CD8-positive, alpha-beta memory T cell (primary cell): Measurements from ENCODE around the gene LAS1L. TPM values are rescaled to one million over a fixed set of nuclear protein-coding genes. Genes with fewer than 3 reads are reported as not detected.
"Not testable (repeated sequence)": the region's sequence is repeated elsewhere in the genome, so short reads cannot be mapped to it uniquely, and the experiment has no call there.

Experiments
- CTCF ChIA-PET: fragments of 350-600 bp; sonication (Branson Sonifier 250); formaldehyde crosslinking; loops from one replicate; lab custom pipeline; 2021; ENCODE audit warnings: antibody characterized with exemption; lab: Charles Lee
- POLR2A ChIA-PET: fragments of 350-600 bp; sonication (Branson Sonifier 250); formaldehyde crosslinking; loops from one replicate; lab custom pipeline; 2021; ENCODE audit warnings: antibody characterized with exemption; lab: Charles Lee
- DNase-seq, 5 donors: peaks; one replicate each; pipeline versions ENCODE4 v3.0.0 to v3.0.0-alpha.2; 2020 to 2022; ENCODE audit warnings: mixed read lengths in 1 of 5
- H3K27ac ChIP-seq: one replicate; pipeline ENCODE4 v1.7.0; 2013; ENCODE audit warnings: low read depth, mild to moderate bottlenecking, low read length, moderate library complexity
- H3K27me3 ChIP-seq: 2 replicates; pipeline ENCODE4 v1.7.0; 2013; ENCODE audit warnings: low read length, mild to moderate bottlenecking; ENCODE audit not compliant: insufficient read depth, poor library complexity, severe bottlenecking
- H3K36me3 ChIP-seq: 2 replicates; pipeline ENCODE4 v1.7.0; 2013; ENCODE audit warnings: mild to moderate bottlenecking, low read length, moderate library complexity; ENCODE audit not compliant: insufficient read depth
- H3K4me1 ChIP-seq: 2 replicates; pipeline ENCODE4 v1.7.0; 2013; ENCODE audit warnings: mild to moderate bottlenecking, low read length, moderate library complexity; ENCODE audit not compliant: insufficient read depth
- H3K4me3 ChIP-seq: 2 replicates; pipeline ENCODE4 v1.7.0; 2013; ENCODE audit warnings: mild to moderate bottlenecking, low read length
- H3K9me3 ChIP-seq: 2 replicates; pipeline ENCODE4 v1.7.0; 2013; ENCODE audit warnings: mild to moderate bottlenecking, low read length
- H3K27ac Mint-ChIP-seq, 8 donors: one replicate each; pipeline ENCODE4 v1.8.0; 2020 to 2021; ENCODE audit warnings: mixed read lengths in 8 of 8, mild to moderate bottlenecking in 6 of 8, inconsistent platforms in 3 of 8, moderate library complexity in 3 of 8
- H3K27me3 Mint-ChIP-seq, 2 donors: one replicate each; pipeline ENCODE4 v1.8.0; 2020 to 2021; ENCODE audit warnings: mixed read lengths in 2 of 2, mild to moderate bottlenecking in 1 of 2, moderate library complexity in 1 of 2
- H3K36me3 Mint-ChIP-seq, 3 donors: one replicate each; pipeline ENCODE4 v1.8.0; 2020 to 2021; ENCODE audit warnings: mixed read lengths in 3 of 3, inconsistent platforms in 1 of 3, mild to moderate bottlenecking in 1 of 3
- H3K4me1 Mint-ChIP-seq, 3 donors: one replicate each; pipeline ENCODE4 v1.8.0; 2020 to 2021; ENCODE audit warnings: mixed read lengths in 3 of 3, inconsistent platforms in 1 of 3, mild to moderate bottlenecking in 1 of 3
- H3K4me3 Mint-ChIP-seq, 7 donors: one replicate each; pipeline ENCODE4 v1.8.0; 2020 to 2021; ENCODE audit warnings: mixed read lengths in 7 of 7, mild to moderate bottlenecking in 6 of 7, moderate library complexity in 4 of 7, inconsistent platforms in 2 of 7
- H3K9me3 Mint-ChIP-seq, 5 donors: one replicate each; pipeline ENCODE4 v1.8.0; 2020 to 2022; ENCODE audit warnings: mixed read lengths in 5 of 5, mild to moderate bottlenecking in 3 of 5, moderate library complexity in 2 of 5, inconsistent platforms in 1 of 5
- polyA plus RNA-seq: library from polyadenylated mRNA; unstranded; fragments of 300-500 nt; fragmentation: Illumina TruSeq; gene quantifications from one replicate; pipeline ENCODE4 v1.2.3, GENCODE V29; 2021
- total RNA-seq, 2 experiments: library from RNA; stranded (reverse); gene quantifications; one replicate each; pipeline ENCODE4 v1.2.3, GENCODE V29; 2021

Gene LAS1L
- total and polyA plus RNA-seq, 3 experiments from 2014 or later, result 44.8 to 74.3 (median 70.7) TPM

GRCh38 chrX:65513610-65514009 is 21.0 kb downstream of the LAS1L start:
- Mint-ChIP-seq H3K9me3 (no peaks in the 10 kb centered on the region), H3K27me3 (no peaks in the 10 kb centered on the region), H3K36me3 (peaks cover 0 to 44% (median 3%) of the 10 kb centered on the region in 3 donors), H3K4me3 (no peak overlapping the region), H3K4me1 (no peaks in the 10 kb centered on the region), H3K27ac (no peak overlapping the region)
- Histone ChIP-seq H3K9me3 (no peaks in the 10 kb centered on the region), H3K4me3 (no peak overlapping the region), H3K27ac (no peak overlapping the region), H3K27me3 (no peaks in the 10 kb centered on the region), H3K4me1 (no peaks in the 10 kb centered on the region), H3K36me3 (no peaks in the 10 kb centered on the region)
- POLR2A ChIA-PET, result no interaction called here
- CTCF ChIA-PET, result no interaction called here
- no peak for DNase-seq

GRCh38 chrX:65509400-65509799 is 25.2 kb downstream of the LAS1L start:
- Histone ChIP-seq H3K4me1 (no peaks in the 10 kb centered on the region), H3K4me3 (no peak overlapping the region), H3K36me3 (no peaks in the 10 kb centered on the region), H3K27ac (no peak overlapping the region), H3K27me3 (no peaks in the 10 kb centered on the region), H3K9me3 (no peaks in the 10 kb centered on the region)
- ChIA-PET POLR2A (no interaction called here), CTCF (no interaction called here)
- peak overlapping the region in 2 of 8 donors; percentile 2 to 29 for H3K27ac Mint-ChIP-seq
- H3K27me3 Mint-ChIP-seq, result no peaks in the 10 kb centered on the region
- no peak for DNase-seq
- peaks cover 0 to 63% (median 3%) of the 10 kb centered on the region in 3 donors for H3K36me3 Mint-ChIP-seq
- H3K9me3 Mint-ChIP-seq, result no peaks in the 10 kb centered on the region
- H3K4me1 Mint-ChIP-seq, result no peaks in the 10 kb centered on the region
- H3K4me3 Mint-ChIP-seq, result no peak overlapping the region

- Histone ChIP-seq H3K27ac (no peak overlapping the region), H3K9me3 (no peaks in the 10 kb centered on the region), H3K36me3 (no peaks in the 10 kb centered on the region), H3K4me3 (no peak overlapping the region), H3K4me1 (no peaks in the 10 kb centered on the region), H3K27me3 (no peaks in the 10 kb centered on the region)
- H3K4me3 Mint-ChIP-seq, result no peak overlapping the region
- no peaks in the 10 kb centered on the region for H3K9me3 Mint-ChIP-seq
- no peaks in the 10 kb centered on the region for H3K27me3 Mint-ChIP-seq
- DNase-seq, result no peak
- H3K36me3 Mint-ChIP-seq, result peaks cover 0 to 59% (median 3%) of the 10 kb centered on the region in 3 donors
- CTCF ChIA-PET, result no interaction called here
- POLR2A ChIA-PET, result no interaction called here
- H3K27ac Mint-ChIP-seq, result peak overlapping the region in 3 of 8 donors; percentile 23 to 30 (median 24)
- no peaks in the 10 kb centered on the region for H3K4me1 Mint-ChIP-seq
Observed at GRCh38 chrX:65508851-65509250, 25.7 kb downstream of the LAS1L start.

- Mint-ChIP-seq H3K4me3 (no peak overlapping the region), H3K4me1 (no peaks in the 10 kb centered on the region), H3K27ac (no peak overlapping the region), H3K27me3 (peaks cover 0 to 5% of the 10 kb centered on the region in 2 donors), H3K36me3 (peaks cover 0 to 12% (median 0%) of the 10 kb centered on the region in 3 donors), H3K9me3 (no peaks in the 10 kb centered on the region)
- Histone ChIP-seq H3K4me1 (no peaks in the 10 kb centered on the region), H3K27ac (no peak overlapping the region), H3K27me3 (no peaks in the 10 kb centered on the region), H3K9me3 (no peaks in the 10 kb centered on the region), H3K36me3 (no peaks in the 10 kb centered on the region), H3K4me3 (no peak overlapping the region)
- POLR2A ChIA-PET, result no interaction called here
- DNase-seq, result no peak
- CTCF ChIA-PET, result no interaction called here
Observed at GRCh38 chrX:65502618-65503017, 32.0 kb downstream of the LAS1L start.

GRCh38 chrX:65493431-65493830 is 41.2 kb downstream of the LAS1L start:
- Histone ChIP-seq H3K36me3 (no peaks in the 10 kb centered on the region), H3K9me3 (no peaks in the 10 kb centered on the region), H3K27ac (no peak overlapping the region), H3K27me3 (no peaks in the 10 kb centered on the region), H3K4me1 (no peaks in the 10 kb centered on the region), H3K4me3 (no peak overlapping the region)
- Mint-ChIP-seq H3K27ac (no peak overlapping the region), H3K4me3 (no peak overlapping the region), H3K36me3 (no peaks in the 10 kb centered on the region), H3K27me3 (peaks cover 0 to 6% of the 10 kb centered on the region in 2 donors), H3K4me1 (no peaks in the 10 kb centered on the region), H3K9me3 (no peaks in the 10 kb centered on the region)
- ChIA-PET POLR2A (no interaction called here), CTCF (no interaction called here)
- DNase-seq, result no peak

GRCh38 chrX:65491620-65492019 is 43.0 kb downstream of the LAS1L start:
- no peaks in the 10 kb centered on the region for H3K36me3 Mint-ChIP-seq
- POLR2A ChIA-PET, result no interaction called here
- no peak overlapping the region for H3K27ac Mint-ChIP-seq

GRCh38 chrX:65488495-65488894 is 46.1 kb downstream of the LAS1L start:
- ChIA-PET POLR2A (no interaction called here), CTCF (no interaction called here)
- no peak overlapping the region for H3K27ac Mint-ChIP-seq
- H3K4me1 Mint-ChIP-seq, result no peaks in the 10 kb centered on the region
- Histone ChIP-seq H3K4me3 (no peak overlapping the region), H3K36me3 (no peaks in the 10 kb centered on the region), H3K9me3 (no peaks in the 10 kb centered on the region), H3K27ac (no peak overlapping the region), H3K27me3 (no peaks in the 10 kb centered on the region), H3K4me1 (no peaks in the 10 kb centered on the region)
- no peak for DNase-seq
- H3K36me3 Mint-ChIP-seq, result no peaks in the 10 kb centered on the region
- no peaks in the 10 kb centered on the region for H3K9me3 Mint-ChIP-seq
- peaks cover 0 to 9% of the 10 kb centered on the region in 2 donors for H3K27me3 Mint-ChIP-seq
- H3K4me3 Mint-ChIP-seq, result no peak overlapping the region

More at GRCh38 chrX:65491620-65492019, 43.0 kb downstream of the LAS1L start:
- Histone ChIP-seq H3K4me3 (no peak overlapping the region), H3K4me1 (no peaks in the 10 kb centered on the region), H3K27me3 (no peaks in the 10 kb centered on the region), H3K9me3 (no peaks in the 10 kb centered on the region), H3K27ac (no peak overlapping the region), H3K36me3 (no peaks in the 10 kb centered on the region)
- Mint-ChIP-seq H3K9me3 (no peaks in the 10 kb centered on the region), H3K4me3 (no peak overlapping the region), H3K4me1 (no peaks in the 10 kb centered on the region), H3K27me3 (peaks cover 0 to 6% of the 10 kb centered on the region in 2 donors)
- DNase-seq, result no peak
- CTCF ChIA-PET, result no interaction called here

- H3K36me3 Mint-ChIP-seq, result peaks cover 2 to 13% (median 7%) of the 10 kb centered on the region in 3 donors
- no peaks in the 10 kb centered on the region for H3K9me3 ChIP-seq
- H3K4me1 Mint-ChIP-seq, result no peaks in the 10 kb centered on the region
- H3K4me3 Mint-ChIP-seq, result no peak overlapping the region
- H3K27ac Mint-ChIP-seq, result no peak overlapping the region
- DNase-seq, result no peak
- no peaks in the 10 kb centered on the region for H3K4me1 ChIP-seq
- H3K27ac ChIP-seq, result no peak overlapping the region
- H3K27me3 ChIP-seq, result no peaks in the 10 kb centered on the region
- no peaks in the 10 kb centered on the region for H3K36me3 ChIP-seq
- ChIA-PET POLR2A (no interaction called here), CTCF (no interaction called here)
- H3K4me3 ChIP-seq, result no peak overlapping the region
- peaks cover 0 to 6% of the 10 kb centered on the region in 2 donors for H3K27me3 Mint-ChIP-seq
- H3K9me3 Mint-ChIP-seq, result peaks cover 0 to 15% (median 13%) of the 10 kb centered on the region in 5 donors
Observed at GRCh38 chrX:65480960-65481359, 53.6 kb downstream of the LAS1L start.

GRCh38 chrX:65479102-65479501 is 55.5 kb downstream of the LAS1L start:
- H3K27me3 Mint-ChIP-seq, H3K4me1 ChIP-seq, H3K9me3 ChIP-seq, H3K4me1 Mint-ChIP-seq, H3K4me3 Mint-ChIP-seq, H3K27me3 ChIP-seq, H3K27ac ChIP-seq, CTCF ChIA-PET, POLR2A ChIA-PET, H3K36me3 ChIP-seq, H3K27ac Mint-ChIP-seq, DNase-seq, H3K4me3 ChIP-seq: not testable (repeated sequence)
- peaks cover 2 to 17% (median 9%) of the 10 kb centered on the region in 3 donors for H3K36me3 Mint-ChIP-seq
- peaks cover 4 to 21% (median 19%) of the 10 kb centered on the region in 5 donors for H3K9me3 Mint-ChIP-seq
